NCI-H2171 (cell line): ENCODE results near the gene C9.
A peak's percentile ranks its signal among the peaks of the same experiment; 100 is the strongest.
"Not testable (repeated sequence)": the region's sequence is repeated elsewhere in the genome, so short reads cannot be mapped to it uniquely, and the experiment has no call there.

Source experiments
- DNase-seq: peaks from one replicate; lab custom pipeline; 2025; lab: John Stamatoyannopoulos, UW

Gene C9

GRCh38 chr5:39364367-39364766, at the start of gene C9:
TSS of gene C9 (minus strand) at chr5:39364495. CDS start at chr5:39364464, 31 bp downstream.
- DNase-seq, result no peak

- DNase-seq, result no peak
These were observed 49.5 kb upstream of the C9 start for GRCh38 chr5:39413771-39414170.

GRCh38 chr5:39412721-39413394, 48.6 kb upstream of the C9 start:
- no peak for DNase-seq

- no peak for DNase-seq
These were observed 47.7 kb upstream of the C9 start for GRCh38 chr5:39411985-39412384.

- DNase-seq, result no peak
These were observed 46.8 kb upstream of the C9 start for GRCh38 chr5:39411061-39411460.

GRCh38 chr5:39409033-39409432, 44.7 kb upstream of the C9 start:
- no peak for DNase-seq

- DNase-seq, result no peak
These were observed 41.0 kb upstream of the C9 start for GRCh38 chr5:39405083-39405843.

GRCh38 chr5:39403761-39404160, 39.5 kb upstream of the C9 start:
- not testable (repeated sequence) for DNase-seq

- not testable (repeated sequence) for DNase-seq
These were observed 37.8 kb upstream of the C9 start for GRCh38 chr5:39402140-39402539.

- no peak for DNase-seq
These were observed 36.7 kb upstream of the C9 start for GRCh38 chr5:39400713-39401578.

GRCh38 chr5:39399135-39400036, 35.1 kb upstream of the C9 start:
- no peak for DNase-seq

- no peak for DNase-seq
These were observed 32.5 kb upstream of the C9 start for GRCh38 chr5:39396843-39397242.

GRCh38 chr5:39395521-39395920, 31.2 kb upstream of the C9 start:
- no peak for DNase-seq

GRCh38 chr5:39394946-39395345, 30.7 kb upstream of the C9 start:
- DNase-seq, result no peak

- no peak for DNase-seq
These were observed 26.6 kb upstream of the C9 start for GRCh38 chr5:39390945-39391344.

GRCh38 chr5:39387293-39387692, 23.0 kb upstream of the C9 start:
- DNase-seq, result no peak

GRCh38 chr5:39384271-39384670, 20.0 kb upstream of the C9 start:
- no peak for DNase-seq

GRCh38 chr5:39381376-39381775, 17.1 kb upstream of the C9 start:
- no peak for DNase-seq

- no peak for DNase-seq
These were observed 15.4 kb upstream of the C9 start for GRCh38 chr5:39379693-39380092.

GRCh38 chr5:39377613-39378012, 13.3 kb upstream of the C9 start:
- DNase-seq, result no peak

GRCh38 chr5:39376293-39376714, 12.0 kb upstream of the C9 start:
- peak; percentile 9 for DNase-seq

- no peak for DNase-seq
These were observed 9.5 kb upstream of the C9 start for GRCh38 chr5:39373791-39374190.
